DMS153 treated with DMSO at 0.1 percent for 48 hours (cell line): ENCODE measurements around the gene BIRC6.
"Not testable (repeated sequence)": the region's sequence is repeated elsewhere in the genome, so short reads cannot be mapped to it uniquely, and the experiment has no call there.

Experiments
- DNase-seq: peaks from one replicate; lab custom pipeline; 2025; ENCODE audit not compliant: unreplicated experiment; lab: John Stamatoyannopoulos, UW

Gene BIRC6

GRCh38 chr2:32496662-32497061, 139.8 kb downstream of the BIRC6 start:
- DNase-seq: no peak

- DNase-seq: no peak
Observed at GRCh38 chr2:32498306-32498705, 141.5 kb downstream of the BIRC6 start.

- no peak for DNase-seq
Observed at GRCh38 chr2:32502941-32503340, 146.1 kb downstream of the BIRC6 start.

- DNase-seq: no peak
Observed at GRCh38 chr2:32504877-32505478, 148.2 kb downstream of the BIRC6 start.

GRCh38 chr2:32506446-32506845, 149.6 kb downstream of the BIRC6 start:
- DNase-seq: no peak

GRCh38 chr2:32514946-32515345, 158.1 kb downstream of the BIRC6 start:
- DNase-seq: no peak

- DNase-seq: no peak
Observed at GRCh38 chr2:32516567-32516966, 159.7 kb downstream of the BIRC6 start.

- no peak for DNase-seq
Observed at GRCh38 chr2:32522770-32523169, 165.9 kb downstream of the BIRC6 start.

- DNase-seq: no peak
Observed at GRCh38 chr2:32523686-32524085, 166.9 kb downstream of the BIRC6 start.

GRCh38 chr2:32532341-32532740, 175.5 kb downstream of the BIRC6 start:
- no peak for DNase-seq

- no peak for DNase-seq
Observed at GRCh38 chr2:32532961-32533360, 176.1 kb downstream of the BIRC6 start.

- DNase-seq: no peak
Observed at GRCh38 chr2:32534831-32535230, 178.0 kb downstream of the BIRC6 start.

- DNase-seq: no peak
Observed at GRCh38 chr2:32538735-32539134, 181.9 kb downstream of the BIRC6 start.

- not testable (repeated sequence) for DNase-seq
Observed at GRCh38 chr2:32552483-32552882, 195.7 kb downstream of the BIRC6 start.

GRCh38 chr2:32553829-32554432, 197.1 kb downstream of the BIRC6 start:
- DNase-seq: peak; percentile 1

GRCh38 chr2:32558492-32558891, 201.7 kb downstream of the BIRC6 start:
- no peak for DNase-seq

GRCh38 chr2:32559136-32559535, 202.3 kb downstream of the BIRC6 start:
- DNase-seq: no peak

GRCh38 chr2:32562906-32563305, 206.1 kb downstream of the BIRC6 start:
- no peak for DNase-seq

GRCh38 chr2:32564417-32565035, 207.7 kb downstream of the BIRC6 start:
- DNase-seq: no peak

GRCh38 chr2:32565902-32566301, 209.1 kb downstream of the BIRC6 start:
- no peak for DNase-seq

- DNase-seq: no peak
Observed at GRCh38 chr2:32572030-32572429, 215.2 kb downstream of the BIRC6 start.

GRCh38 chr2:32572737-32573136, 215.9 kb downstream of the BIRC6 start:
- DNase-seq: no peak
